Skeletal muscle cell (primary cell): ENCODE measurements around the gene FGF2.
"Not testable (repeated sequence)": the region's sequence is repeated elsewhere in the genome, so short reads cannot be mapped to it uniquely, and the experiment has no call there.

Experiments used
- DNase-seq: peaks from one replicate; pipeline ENCODE4 v3.0.0-alpha.2; 2010; ENCODE audit warnings: low read depth
- H3K4me3 ChIP-seq: 2 replicates; pipeline ENCODE4 v1.5.1; 2011; ENCODE audit warnings: low read depth, mild to moderate bottlenecking, control low read depth, low read length, moderate library complexity

FGF2 gene

DNA sequence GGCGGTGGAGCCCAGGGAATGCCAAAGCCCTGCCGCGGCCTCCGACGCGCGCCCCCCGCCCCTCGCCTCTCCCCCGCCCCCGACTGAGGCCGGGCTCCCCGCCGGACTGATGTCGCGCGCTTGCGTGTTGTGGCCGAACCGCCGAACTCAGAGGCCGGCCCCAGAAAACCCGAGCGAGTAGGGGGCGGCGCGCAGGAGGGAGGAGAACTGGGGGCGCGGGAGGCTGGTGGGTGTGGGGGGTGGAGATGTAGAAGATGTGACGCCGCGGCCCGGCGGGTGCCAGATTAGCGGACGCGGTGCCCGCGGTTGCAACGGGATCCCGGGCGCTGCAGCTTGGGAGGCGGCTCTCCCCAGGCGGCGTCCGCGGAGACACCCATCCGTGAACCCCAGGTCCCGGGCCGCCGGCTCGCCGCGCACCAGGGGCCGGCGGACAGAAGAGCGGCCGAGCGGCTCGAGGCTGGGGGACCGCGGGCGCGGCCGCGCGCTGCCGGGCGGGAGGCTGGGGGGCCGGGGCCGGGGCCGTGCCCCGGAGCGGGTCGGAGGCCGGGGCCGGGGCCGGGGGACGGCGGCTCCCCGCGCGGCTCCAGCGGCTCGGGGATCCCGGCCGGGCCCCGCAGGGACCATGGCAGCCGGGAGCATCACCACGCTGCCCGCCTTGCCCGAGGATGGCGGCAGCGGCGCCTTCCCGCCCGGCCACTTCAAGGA, at the start of gene FGF2:
TSS of gene FGF2 (plus strand) at position 279 of the 705 bp plus-strand sequence. CDS start at position 623, 344 bp downstream.
- H3K4me3 ChIP-seq: peak within 1 kb of the TSS; percentile 85
- no peak for DNase-seq

DNA sequence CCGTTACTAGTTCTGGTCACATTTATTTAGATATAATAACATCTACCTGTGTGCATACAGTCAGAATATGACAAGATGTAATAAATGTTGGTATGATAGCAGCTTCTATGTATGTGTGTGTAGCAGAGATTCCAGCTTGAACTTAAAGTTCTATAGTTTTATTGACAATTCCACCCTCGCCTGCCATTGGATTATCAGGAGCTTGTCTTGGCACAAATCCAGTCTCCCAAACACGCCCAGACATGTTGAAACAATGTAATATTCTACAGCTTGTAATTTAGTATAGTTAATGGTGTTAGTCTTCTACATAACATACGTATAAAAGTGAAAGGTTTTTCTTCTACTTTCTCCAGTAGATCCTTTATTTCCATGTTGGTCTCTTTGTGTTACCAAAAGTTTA, 49.7 kb upstream of the FGF2 start:
- no peak overlapping the region for H3K4me3 ChIP-seq

DNA sequence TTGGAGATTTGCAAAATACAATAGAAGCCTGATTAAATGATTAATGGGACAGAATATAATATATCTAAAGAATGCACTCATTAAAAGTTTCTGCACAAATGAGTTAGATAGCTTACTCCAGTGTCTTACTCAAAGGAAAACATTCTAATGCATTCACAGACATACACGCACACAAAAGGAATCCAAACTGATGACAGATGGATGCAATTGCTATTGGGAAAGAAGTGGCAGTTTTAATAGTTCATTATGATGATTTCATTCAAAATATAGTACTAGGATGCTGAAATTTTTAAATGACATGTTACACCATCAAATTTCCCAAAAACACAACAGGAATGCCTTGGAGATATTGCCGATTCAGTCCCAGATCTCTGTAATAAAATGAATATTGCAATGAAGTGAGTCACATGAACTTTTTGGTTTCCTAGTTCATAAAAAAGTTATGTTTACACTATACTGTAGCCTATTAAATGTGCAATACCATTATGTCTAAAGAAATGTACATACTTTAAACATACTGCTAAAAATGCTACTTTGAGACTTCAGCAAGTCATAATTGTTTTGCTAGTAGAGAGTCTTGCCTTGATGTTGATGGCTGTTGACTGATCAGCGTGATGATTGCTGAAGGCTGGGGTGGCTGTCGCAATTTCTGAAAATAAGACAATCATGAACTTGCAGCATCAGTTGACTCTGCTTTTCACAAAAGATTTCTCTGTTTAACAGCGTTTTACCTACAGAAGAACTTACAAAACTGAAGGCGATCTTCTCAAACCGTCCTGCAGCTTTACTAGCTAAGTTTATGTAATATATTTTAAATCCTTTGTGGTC, 48.6 kb upstream of the FGF2 start:
- peak; percentile 77 for DNase-seq

More for the DNA sequence above, 49.7 kb upstream of the FGF2 start:
- no peak for DNase-seq

DNA sequence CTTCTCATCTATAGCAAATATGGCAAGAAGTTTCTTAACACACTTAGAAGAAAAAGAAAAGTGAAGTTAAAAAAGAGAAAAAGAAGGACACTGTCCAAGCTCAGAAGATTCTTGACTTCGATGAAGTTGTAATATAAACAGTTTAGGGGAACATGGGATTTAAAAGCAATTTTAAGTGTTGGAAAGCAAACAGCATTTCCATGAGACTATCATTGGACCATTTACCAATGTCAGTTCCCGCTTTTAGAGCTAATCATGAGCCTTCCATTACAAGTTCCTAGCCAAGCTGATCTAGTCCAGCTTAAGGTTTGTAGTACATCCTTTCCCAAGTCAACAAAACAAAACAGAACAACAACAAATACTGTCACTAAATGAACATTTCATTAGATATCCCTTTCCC, 45.1 kb upstream of the FGF2 start:
- DNase-seq: no peak
- H3K4me3 ChIP-seq: no peak overlapping the region

More for the DNA sequence above, 48.6 kb upstream of the FGF2 start:
- H3K4me3 ChIP-seq: no peak overlapping the region

DNA sequence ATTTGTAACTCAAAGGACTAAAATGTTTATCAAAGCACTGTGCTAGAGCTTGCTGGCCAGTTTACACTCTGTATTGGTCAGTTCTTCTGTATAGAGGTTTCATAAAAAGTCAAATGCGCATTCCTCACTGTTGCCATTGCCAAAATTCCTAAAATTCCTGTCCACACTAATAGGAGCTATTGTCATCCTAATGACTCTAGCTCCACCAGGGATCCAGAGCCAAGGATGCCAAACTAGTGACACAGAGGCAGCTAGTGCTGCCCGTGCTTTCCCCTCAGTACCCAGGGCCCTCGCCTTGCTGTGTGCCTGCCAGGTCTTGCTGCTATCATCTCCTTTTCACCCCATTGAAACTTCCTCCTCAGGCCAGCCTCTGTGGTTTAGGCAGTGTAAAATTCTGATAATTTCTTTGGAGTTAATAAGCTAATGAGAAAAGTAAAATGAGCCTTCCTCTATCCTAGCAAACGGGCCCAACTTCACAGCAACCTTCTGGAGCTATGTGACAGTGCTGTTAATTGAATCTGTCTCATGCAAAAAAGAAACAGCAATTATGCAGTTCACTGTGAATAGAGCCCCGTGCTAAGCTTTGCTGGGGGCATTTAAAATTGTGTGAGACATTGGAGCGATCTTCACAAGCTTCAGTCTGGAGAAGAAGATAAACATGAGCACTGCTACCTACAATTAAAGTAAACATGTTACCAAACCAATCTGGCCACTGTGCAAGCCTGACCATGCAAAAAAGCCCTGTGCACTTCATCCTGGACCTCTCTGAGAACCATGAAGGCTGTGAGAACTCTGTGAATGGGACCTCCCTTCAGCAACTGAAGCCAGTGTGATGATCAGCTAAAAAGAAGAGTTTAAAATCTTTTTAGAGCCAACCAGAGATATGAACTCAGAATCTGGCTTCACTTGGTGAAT, 43.1 kb upstream of the FGF2 start:
- no peak overlapping the region for H3K4me3 ChIP-seq
- DNase-seq: peak; percentile 69

DNA sequence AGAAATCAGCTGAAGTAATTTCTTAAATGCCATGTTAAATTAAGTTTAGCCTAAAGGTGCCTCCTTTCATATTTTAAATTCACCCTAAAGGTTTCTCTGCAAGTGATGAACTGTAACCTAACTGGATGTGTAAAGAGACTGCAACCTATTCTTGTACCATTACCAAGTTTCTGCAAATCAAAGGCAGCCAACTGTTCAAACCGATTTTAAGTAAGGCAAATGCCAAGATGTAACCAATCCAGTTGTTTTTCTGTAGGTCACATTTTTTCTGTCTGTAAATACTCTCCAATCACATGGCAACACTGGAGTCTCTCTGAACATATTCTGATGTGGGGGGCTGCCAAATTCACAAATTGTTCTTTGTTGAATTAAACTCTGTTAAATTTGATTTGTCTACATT, 42.4 kb upstream of the FGF2 start:
- no peak for DNase-seq
- no peak overlapping the region for H3K4me3 ChIP-seq

DNA sequence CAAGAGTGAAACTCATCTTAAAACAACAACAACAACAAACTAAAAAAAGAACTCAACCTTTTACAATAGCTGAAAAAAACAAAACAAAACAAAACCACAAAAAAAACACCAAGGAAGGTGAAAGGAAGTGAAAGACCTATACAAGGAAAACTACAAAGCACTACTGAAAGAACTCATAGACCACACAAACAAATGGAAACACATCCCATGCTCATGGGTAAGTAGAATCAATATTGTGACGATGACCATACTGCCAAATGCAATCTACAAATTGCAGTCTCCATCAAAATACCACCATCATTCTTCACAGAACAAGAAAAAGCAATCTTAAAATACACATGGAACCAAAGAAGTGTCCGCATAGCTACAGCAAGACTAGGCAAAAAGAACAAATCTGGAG, 41.5 kb upstream of the FGF2 start:
- H3K4me3 ChIP-seq: no peak overlapping the region
- no peak for DNase-seq

DNA sequence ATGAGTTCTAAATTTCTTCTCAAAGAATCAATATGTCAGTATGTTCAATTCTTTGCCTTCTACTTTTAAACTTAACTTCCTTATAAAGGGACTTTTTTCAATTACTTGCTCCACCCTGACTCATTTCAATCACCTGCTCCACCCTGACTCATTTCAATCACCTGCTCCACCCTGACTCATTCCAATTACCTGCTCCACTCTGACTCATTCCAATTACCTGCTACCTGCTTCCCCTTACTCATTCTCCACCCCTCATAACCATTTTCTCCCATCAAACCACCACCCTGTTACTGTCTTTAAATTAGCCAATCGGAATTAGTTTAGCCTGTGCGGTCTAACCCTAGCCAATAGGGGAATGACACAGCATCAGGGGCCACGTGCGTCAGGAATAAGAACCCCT, 40.3 kb upstream of the FGF2 start:
- DNase-seq, H3K4me3 ChIP-seq: not testable (repeated sequence)

DNA sequence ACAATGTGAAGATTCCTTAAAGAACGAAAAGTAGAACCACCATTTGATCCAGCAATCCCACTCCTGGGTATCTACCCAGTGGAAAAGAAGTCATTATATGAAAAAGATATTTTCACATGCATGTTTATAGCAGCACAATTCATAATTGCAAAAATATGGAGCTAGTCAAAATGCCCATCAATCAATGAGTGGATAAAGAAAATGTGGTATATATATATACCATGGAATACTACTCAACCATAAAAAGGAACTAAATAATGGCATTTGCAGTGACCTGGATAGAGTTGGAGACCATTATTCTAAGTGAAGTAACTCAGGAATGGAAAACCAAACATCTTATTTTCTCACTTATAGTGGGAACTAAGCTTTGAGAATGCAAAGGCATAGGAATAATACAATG, 39.7 kb upstream of the FGF2 start:
- DNase-seq, H3K4me3 ChIP-seq: not testable (repeated sequence)

DNA sequence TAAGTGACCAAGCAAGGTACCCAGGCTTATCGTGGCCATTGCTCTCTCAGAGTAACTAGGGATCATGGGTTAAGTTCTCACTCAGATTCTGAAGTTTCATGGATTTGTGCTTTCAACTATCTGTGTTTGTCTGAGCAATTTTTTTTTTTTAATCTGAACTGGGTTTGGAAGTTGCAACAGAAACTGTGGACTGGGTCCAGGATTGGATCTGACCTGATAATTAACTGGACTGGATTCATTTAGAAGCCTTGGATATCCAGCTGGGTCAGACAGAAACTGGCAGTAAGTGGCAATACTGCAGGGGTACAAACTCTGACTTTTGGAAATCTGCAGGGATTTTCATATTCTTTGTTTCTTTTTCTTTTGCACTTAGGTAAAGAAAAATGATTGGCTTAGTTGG, 38.7 kb upstream of the FGF2 start:
- no peak overlapping the region for H3K4me3 ChIP-seq
- DNase-seq: no peak

DNA sequence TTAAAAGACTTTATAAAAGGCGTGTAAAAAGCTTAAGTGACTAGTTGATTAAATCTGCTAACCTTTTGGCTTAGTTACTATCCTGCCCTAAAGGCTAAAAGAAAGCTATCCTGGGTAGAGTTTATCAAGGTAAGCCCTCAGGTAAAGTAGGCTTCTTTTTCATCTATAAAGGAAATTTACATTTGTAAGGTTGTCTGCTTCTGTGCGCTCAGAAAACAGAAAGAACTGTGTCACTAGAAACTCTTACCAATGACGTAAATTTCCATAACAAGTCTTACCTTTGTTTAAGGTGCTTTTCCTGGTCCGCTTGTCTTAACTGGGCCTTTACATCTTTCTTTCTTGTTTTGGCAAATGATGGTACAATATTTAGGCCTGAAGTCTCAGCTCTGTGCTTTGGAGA, 37.7 kb upstream of the FGF2 start:
- no peak overlapping the region for H3K4me3 ChIP-seq
- no peak for DNase-seq

DNA sequence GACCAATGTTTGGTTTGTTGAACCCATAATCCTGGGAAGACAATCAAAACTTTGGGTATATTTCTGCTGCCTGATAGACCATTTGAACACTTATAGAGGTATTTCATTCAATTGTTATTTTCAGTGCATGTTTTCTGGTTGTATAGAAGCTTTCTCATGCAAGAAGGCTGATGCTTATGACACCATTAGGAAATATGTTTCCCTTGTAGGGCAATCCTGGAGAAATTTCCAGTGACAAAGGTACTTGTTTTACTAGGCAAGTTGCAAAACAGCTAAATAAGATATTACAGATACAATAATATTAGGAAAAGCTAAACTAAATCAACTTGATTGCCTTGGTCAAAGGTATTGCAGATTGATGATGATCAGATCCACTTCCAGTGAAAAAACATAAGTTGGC, 32.8 kb upstream of the FGF2 start:
- no peak overlapping the region for H3K4me3 ChIP-seq
- no peak for DNase-seq

DNA sequence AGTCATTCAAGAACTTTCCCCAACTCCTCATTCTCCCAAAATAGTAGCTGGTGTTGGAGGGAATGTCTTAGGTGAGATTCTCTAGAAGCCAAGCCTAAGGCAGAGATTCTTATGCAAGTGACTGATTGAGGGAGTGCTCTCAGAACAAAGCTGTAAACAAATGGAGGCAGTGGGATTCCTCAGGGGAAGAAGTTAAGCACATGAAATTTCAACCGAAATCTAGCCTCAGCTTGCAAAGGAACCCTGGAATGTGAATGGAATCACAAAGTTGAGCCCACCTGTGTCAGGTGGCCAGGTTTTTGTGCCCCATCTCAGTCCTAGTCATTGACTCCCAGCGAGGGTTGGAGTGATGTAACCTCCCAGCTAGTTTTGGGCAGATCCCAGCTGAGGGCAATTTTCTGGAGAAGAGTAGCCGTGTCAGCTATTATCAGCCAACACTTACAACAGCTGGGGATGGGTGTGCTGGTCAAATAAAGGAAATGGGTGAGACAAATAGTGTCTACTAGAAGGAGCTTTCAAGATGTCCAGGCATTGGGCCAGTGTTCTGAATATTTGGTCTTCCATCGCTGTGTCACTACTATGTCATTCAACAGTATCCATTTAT, 29.7 kb upstream of the FGF2 start:
- no peak overlapping the region for H3K4me3 ChIP-seq
- no peak for DNase-seq

DNA sequence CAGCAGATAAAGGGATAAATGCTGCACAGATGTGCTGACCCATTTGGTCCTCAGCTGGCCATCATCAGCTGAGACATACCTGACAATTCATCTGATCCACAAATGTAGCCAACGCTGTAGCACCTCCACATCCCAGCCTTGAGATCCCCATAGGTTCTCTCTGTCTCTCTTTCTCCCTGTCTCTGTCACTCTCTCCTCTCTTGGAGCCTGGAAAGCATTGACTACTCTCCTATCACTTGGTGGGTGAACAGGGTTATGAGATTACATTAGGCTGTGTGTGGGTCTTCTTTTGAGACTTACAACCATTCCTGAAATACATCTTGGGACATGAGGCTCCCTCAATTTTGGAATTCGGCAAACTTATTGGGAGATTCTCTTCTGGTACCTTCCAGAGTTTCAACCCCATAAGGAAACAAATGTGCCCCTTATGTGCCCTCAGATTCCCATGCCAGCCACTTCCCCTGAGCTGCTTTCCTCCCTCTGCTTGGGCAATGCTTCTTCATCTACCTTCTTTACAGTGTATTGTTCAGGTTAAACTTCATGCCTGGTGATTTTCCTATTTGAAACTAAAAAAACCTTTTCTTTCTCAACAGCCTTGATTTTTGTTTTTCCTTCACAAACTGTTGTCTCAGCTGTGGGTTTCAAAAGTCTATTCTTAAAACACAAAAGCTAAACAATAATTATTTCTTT, 29.1 kb upstream of the FGF2 start:
- no peak overlapping the region for H3K4me3 ChIP-seq
- no peak for DNase-seq

DNA sequence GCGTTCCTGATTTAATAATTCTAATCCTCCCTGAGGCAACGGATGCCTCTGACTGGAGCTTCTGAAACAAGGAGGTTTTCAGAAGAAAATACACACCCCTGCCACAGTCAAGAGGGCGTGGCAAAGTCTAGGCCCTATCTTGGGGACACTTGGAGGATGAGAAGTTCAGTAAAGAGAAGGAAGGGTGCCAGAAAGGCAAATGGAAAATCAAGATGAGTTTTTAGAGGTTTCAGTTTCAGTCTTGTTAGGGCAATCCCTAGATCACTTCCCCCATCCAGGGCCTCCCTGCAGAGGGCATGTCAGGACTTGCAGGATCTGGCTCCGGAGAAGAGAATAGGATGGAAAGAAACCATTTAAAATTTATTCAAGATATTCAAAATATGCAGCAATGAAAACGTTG, 28.5 kb upstream of the FGF2 start:
- peak; percentile 93 for DNase-seq
- H3K4me3 ChIP-seq: no peak overlapping the region

DNA sequence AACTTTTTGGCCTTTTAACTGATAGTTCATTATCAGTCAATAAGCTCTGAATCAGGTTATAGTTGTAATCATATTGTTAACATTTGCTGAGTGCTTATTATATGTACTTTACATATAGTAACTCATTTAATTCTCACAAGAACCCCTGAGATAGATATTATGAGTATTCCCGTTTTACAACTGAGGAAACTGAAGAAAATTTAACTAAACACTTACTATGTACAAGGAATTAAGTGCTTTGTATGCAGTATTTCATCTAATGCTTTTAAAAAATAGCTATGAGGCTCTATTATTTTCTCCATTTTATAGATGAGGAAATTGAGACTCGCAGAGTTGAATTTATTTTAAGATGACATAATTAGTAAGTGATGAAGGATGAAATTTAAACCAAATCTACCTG, 27.7 kb upstream of the FGF2 start:
- DNase-seq: no peak
- H3K4me3 ChIP-seq: no peak overlapping the region

DNA sequence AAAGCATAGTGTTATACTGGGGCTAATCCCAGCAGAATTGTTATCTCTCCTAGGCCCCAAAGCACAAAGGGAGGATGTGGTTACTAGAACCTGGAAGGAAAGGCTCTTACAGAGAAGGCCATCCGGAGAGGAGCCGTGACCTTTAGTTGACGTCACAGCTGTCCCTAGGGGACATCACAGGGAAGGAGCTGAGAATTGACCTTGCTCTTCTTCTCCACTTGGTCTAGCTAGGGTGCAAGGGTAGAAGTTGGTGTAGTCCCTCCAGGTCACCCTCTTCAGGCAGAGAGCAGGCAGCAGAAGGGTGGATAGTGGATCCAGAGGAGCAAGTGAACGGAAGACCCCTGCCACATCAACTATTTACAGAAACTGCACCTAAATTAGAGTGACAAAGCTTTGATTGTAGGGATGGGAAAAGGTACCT, 22.8 kb upstream of the FGF2 start:
- H3K4me3 ChIP-seq: no peak overlapping the region
- DNase-seq: no peak

DNA sequence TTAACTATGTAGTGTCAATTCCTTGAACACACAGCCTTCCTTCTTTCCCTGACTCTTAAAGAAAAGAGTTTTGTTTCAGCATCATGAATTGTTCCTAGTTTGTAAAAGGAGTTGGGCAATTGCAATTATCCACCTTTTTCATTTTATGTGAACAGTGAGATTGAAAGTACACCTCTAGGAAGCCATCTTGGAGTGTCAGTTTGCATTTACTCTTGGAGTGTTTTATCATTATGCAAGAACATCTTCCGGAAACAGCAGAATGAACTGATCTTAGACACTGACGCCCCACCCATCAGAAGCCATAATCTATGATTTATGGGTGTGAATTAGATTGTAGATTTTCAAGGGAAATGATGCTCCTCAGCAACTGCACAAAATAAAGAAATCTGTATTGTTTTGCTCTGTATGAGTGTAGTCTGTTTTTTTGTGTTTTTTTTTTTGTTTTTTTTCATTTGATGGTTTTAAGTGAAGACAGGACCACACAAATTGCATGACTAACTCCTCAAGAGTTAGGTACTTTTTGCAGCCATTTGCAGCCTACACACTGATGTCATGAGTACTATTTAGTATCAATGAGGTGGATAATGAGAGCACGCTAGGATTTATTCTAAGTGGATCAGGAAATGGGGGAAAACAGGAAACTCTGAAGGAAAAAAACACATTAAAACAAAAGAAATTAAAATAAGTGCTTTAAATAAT, 19.5 kb upstream of the FGF2 start:
- no peak overlapping the region for H3K4me3 ChIP-seq
- DNase-seq: peak; percentile 49
